SK-N-SH treated with all-trans-retinoic acid at 6 μM for 48 hours (cell line): Measurements from ENCODE around the gene KCNMB3.
"Not testable (repeated sequence)": the region's sequence is repeated elsewhere in the genome, so short reads cannot be mapped to it uniquely, and the experiment has no call there.

ENCODE experiments used
- ATAC-seq: fragments of 200-7000 bp; cut with Tn5 transposase; 3 replicates; pipeline ENCODE4 v1.9.1; 2020; ENCODE audit warnings: mild to moderate bottlenecking, moderate library complexity
- ARNTL ChIP-seq: fragments of 450-650 bp; formaldehyde crosslinking; IDR thresholded peaks from 2 replicates; pipeline ENCODE4 v1.5.0; 2020; ENCODE audit warnings: low read depth, mild to moderate bottlenecking, moderate library complexity, borderline replicate concordance
- BACH2 ChIP-seq: fragments of 250-450 bp; sonication (Bioruptor Pico); IDR thresholded peaks from 2 replicates; pipeline ENCODE4 v1.9.0; 2021; ENCODE audit warnings: mild to moderate bottlenecking, borderline replicate concordance
- CREB5 ChIP-seq: fragments of 250-450 bp; sonication (Bioruptor Pico); IDR thresholded peaks from 2 replicates; pipeline ENCODE4 v1.5.1; 2020; ENCODE audit warnings: low read depth, mild to moderate bottlenecking, moderate library complexity
- CSDC2 ChIP-seq: fragments of 250-450 bp; sonication (Bioruptor Pico); IDR thresholded peaks from 2 replicates; pipeline ENCODE4 v1.5.0; 2020; ENCODE audit warnings: mild to moderate bottlenecking, moderate library complexity
- CSRNP3 ChIP-seq: fragments of 250-450 bp; sonication (Bioruptor Pico); IDR thresholded peaks from 2 replicates; pipeline ENCODE4 v1.5.1; 2021; ENCODE audit warnings: mild to moderate bottlenecking, moderate library complexity
- ESRRG ChIP-seq: fragments of 250-450 bp; sonication (Bioruptor Pico); IDR thresholded peaks from 2 replicates; pipeline ENCODE4 v1.6.1; 2021; ENCODE audit warnings: mild to moderate bottlenecking
- ISL1 ChIP-seq: fragments of 250-450 bp; sonication (Bioruptor Pico); IDR thresholded peaks from 2 replicates; pipeline ENCODE4 v2.1.2; 2022; ENCODE audit warnings: mild to moderate bottlenecking, moderate library complexity
- OSR1 ChIP-seq: fragments of 250-450 bp; sonication (Bioruptor Pico); IDR thresholded peaks from 2 replicates; pipeline ENCODE4 v1.8.0; 2022; ENCODE audit warnings: moderate library complexity, mild to moderate bottlenecking, inconsistent platforms
- RARB ChIP-seq: fragments of 250-450 bp; sonication (Bioruptor Pico); IDR thresholded peaks from 2 replicates; pipeline ENCODE4 v1.8.0; 2021; ENCODE audit warnings: mild to moderate bottlenecking, moderate library complexity
- SNAI2 ChIP-seq: fragments of 250-450 bp; sonication (Bioruptor Pico); IDR thresholded peaks from 2 replicates; pipeline ENCODE4 v1.5.0; 2020; ENCODE audit warnings: mild to moderate bottlenecking, moderate library complexity
- TOX ChIP-seq: fragments of 250-450 bp; sonication (Bioruptor Pico); IDR thresholded peaks from 2 replicates; pipeline ENCODE4 v1.8.0; 2021; ENCODE audit warnings: mild to moderate bottlenecking, moderate library complexity, borderline replicate concordance
- TSHZ2 ChIP-seq: fragments of 250-450 bp; sonication (Bioruptor Pico); IDR thresholded peaks from 2 replicates; pipeline ENCODE4 v1.5.0; 2020; ENCODE audit warnings: mild to moderate bottlenecking, moderate library complexity
- ZC3H10 ChIP-seq: fragments of 250-450 bp; sonication (Bioruptor Pico); IDR thresholded peaks from 2 replicates; pipeline ENCODE4 v1.5.1; 2021; ENCODE audit warnings: mild to moderate bottlenecking, moderate library complexity
- ZFP30 ChIP-seq: fragments of 450-650 bp; formaldehyde crosslinking; IDR thresholded peaks from 2 replicates; pipeline ENCODE4 v1.5.0; 2022; ENCODE audit warnings: mild to moderate bottlenecking, moderate library complexity
- ZNF565 ChIP-seq: fragments of 450-650 bp; formaldehyde crosslinking; conservative IDR thresholded peaks from 2 replicates; pipeline ENCODE4 v1.5.0; 2020; ENCODE audit warnings: low read depth, mild to moderate bottlenecking, moderate library complexity

The KCNMB3 gene

GRCh38 chr3:179218213-179218612 lies 32.7 kb downstream of the KCNMB3 start:
- not testable (repeated sequence) for ATAC-seq

DNA sequence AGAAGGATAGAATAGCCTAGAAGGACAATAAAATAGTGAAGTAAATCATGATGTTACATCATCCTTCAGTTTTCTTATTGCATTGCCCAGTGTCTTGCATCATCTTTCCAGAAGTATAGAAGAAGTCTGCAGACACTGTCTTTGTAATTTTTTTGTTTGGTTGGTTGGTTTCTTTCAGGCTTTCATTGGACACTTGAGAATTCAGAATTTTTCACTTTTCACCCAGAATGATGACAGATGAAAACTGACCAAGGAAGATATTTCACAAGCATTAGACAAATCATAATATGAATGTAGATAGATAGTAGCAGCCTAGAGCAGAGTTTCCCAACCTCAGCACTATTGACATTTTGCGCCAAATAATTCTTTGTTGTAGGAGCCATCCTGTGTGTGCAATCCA lies 35.4 kb downstream of the KCNMB3 start:
- not testable (repeated sequence) for ATAC-seq

DNA sequence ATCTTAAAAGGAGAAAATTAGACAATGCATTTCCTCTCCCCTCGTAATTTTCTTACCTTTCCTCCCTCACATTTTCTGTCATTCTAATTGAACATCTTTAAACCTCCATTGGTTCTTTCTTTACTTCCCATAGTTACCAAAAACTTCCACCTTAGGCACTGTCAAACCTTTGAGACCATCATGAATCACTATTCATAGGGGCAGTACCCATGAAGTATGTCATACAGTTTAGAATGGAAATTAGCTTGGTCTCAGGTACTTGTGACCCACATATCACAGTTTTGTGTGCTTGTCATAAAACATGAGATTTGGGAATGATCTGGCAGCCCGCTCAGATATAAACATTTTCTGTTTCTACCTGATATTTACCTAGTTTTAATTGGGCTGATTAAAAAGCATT lies 50.1 kb downstream of the KCNMB3 start:
- TF ChIP-seq ARNTL (no peak), SNAI2 (CRISPR knock-in tag) (no peak), TSHZ2 (CRISPR knock-in tag) (no peak), ZNF565 (CRISPR knock-in tag) (no peak), OSR1 (no peak), TOX (CRISPR knock-in tag) (no peak), RARB (CRISPR knock-in tag) (no peak), ZC3H10 (CRISPR knock-in tag) (no peak), CREB5 (no peak), ZFP30 (CRISPR knock-in tag) (no peak)
- no peak for ATAC-seq

- no peak for ATAC-seq
- TF ChIP-seq CSDC2 (CRISPR knock-in tag), result no peak
- TF ChIP-seq BACH2 (CRISPR knock-in tag), result no peak
- TF ChIP-seq SNAI2 (CRISPR knock-in tag), result no peak
Observed at GRCh38 chr3:179196700-179197099, 54.2 kb downstream of the KCNMB3 start.

DNA sequence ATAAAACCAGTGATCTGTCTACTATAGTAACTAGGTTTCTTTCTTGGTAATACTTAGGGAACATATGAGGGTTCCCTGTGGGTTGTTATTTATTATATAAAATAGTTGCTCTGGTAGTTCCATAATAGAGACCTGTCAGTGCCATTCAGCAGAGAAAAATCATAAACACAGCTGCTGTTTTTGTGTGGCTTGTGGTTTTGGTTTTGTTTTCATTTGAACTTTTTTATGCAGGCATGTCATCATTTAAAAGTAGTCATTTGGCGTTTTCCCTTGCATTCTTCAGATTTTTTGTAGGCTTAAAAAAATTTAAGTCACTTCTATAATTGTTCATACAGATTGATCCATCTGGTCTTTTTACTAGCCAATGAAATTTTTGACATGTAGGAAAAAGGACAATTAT lies 54.8 kb downstream of the KCNMB3 start:
- TF ChIP-seq ESRRG (CRISPR knock-in tag) (no peak), ZC3H10 (CRISPR knock-in tag) (no peak), ISL1 (CRISPR knock-in tag) (peak; percentile 14; the same call in 1 of the 2 replicates), SNAI2 (CRISPR knock-in tag) (no peak)
- TF ChIP-seq, all 23 proteins: peak for 1
- peak; percentile 57 for ATAC-seq

GRCh38 chr3:179194931-179195330 lies 56.0 kb downstream of the KCNMB3 start:
- TF ChIP-seq CSRNP3 (no peak), RARB (CRISPR knock-in tag) (no peak), OSR1 (no peak)
- no peak for ATAC-seq
